Stimulated activated CD4-positive, alpha-beta T cell treated with anti-CD3 and anti-CD28 coated beads, Interleukin-4, amount 100 ng/mL, for 1 hour (primary cell): ENCODE data around the gene APOA1.
"Not testable (repeated sequence)": the region's sequence is repeated elsewhere in the genome, so short reads cannot be mapped to it uniquely, and the experiment has no call there.

ENCODE experiments used
- DNase-seq: peaks from one replicate; pipeline ENCODE4 v3.0.0-alpha.2; 2020

Gene APOA1

DNA sequence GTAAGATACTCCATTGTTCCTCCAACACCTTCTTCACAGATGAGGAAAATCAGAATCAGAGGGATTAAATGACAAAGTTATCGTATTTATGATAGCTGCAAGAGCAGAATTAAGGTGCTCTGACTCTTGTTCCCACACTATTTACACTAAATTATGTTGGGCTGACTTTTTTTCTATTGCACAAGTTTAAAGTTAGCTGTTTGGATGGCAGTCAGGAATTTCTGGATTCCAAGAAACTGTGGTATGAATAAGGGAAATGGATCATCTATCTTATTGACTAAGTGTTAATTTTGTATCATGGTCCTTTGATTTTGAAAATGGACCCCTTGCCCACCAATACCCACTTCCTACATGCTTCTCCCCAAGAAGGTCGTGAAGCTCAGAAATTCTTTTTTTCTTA is 19.9 kb upstream of the APOA1 start:
- DNase-seq: no peak

DNA sequence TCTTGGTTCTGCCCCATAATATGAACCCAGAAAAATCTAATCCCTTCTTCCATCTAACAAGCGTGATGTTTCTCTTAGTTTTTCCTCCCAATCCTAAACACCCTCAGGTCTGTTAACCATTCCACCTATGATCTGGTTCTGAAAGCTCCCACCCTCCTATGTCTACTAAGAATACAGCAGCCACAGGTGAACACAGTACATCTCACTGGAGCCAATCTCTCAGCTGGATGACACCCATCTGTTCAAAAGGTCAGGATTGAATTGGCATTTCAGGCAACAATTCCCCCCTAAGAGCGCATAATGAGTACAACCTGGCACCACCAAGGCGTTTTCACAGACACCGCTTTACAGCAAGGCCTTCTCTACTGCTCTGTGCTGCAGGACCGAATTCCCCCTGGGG is 19.0 kb upstream of the APOA1 start:
- no peak for DNase-seq

DNA sequence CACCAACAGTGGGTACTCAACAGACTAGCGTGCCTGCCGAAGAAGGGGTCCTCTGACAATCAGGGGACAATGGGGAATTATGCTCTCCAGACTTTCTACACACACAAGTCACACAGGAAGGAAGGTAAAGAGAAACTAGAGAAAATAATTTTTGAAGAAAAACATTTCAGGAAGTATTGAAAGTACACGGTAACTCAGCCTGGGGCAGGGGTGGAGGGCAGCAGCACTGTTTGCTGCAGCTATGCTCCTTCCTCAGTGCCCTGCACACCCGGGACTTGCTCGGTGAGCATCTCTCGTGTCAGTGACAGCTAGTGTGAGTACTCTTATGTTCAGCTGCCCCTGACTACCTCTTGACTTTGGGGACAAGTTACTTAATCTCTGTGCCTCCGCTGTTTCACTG is 18.0 kb upstream of the APOA1 start:
- DNase-seq: no peak

GRCh38 chr11:116853461-116854073 is 16.1 kb upstream of the APOA1 start:
- DNase-seq: peak; percentile 34

GRCh38 chr11:116852261-116853031 is 15.0 kb upstream of the APOA1 start:
- DNase-seq: no peak

DNA sequence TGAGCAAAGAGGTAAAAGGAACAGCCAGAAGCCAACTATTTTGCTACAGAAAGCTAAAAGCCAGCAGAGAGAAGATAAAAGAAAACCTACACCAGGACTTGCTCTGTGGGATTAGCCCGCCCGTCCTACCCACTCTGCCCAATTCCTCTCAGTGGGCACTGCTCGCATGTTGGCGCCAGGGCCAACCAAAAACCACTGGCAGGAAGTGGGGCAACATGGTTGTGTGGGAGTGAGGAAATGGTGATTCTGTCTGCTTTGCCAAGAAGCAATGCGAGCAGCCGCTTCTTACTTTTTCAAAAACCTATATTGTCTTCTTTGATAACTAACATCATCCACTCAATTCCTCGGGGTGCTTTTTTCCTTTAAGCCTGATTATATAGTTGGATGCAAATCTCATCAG is 14.2 kb upstream of the APOA1 start:
- peak; percentile 19 for DNase-seq

- no peak for DNase-seq
These were observed 12.1 kb upstream of the APOA1 start for GRCh38 chr11:116849486-116849885.

- no peak for DNase-seq
These were observed 11.6 kb upstream of the APOA1 start for GRCh38 chr11:116849060-116849459.

DNA sequence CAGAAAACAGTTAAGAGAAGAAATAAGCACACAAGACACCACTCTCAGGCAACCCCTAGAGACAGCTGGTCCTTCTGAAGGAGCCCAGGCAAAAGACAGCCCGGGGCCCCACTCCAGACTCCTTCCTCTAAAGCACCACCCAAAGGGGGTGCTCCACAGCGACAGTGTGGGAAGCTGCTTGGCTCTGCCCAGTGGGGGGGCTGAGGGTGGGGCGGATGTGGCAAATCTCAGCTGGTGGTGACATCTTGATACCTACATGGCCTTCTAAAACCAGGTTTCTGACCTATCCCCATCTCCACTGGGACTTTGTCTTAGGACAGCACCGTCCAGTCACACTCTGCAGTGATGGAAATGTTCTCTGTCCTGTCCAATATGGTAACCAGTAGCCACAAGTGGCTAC is 10.2 kb upstream of the APOA1 start:
- DNase-seq: no peak

GRCh38 chr11:116844722-116845121 is 7.3 kb upstream of the APOA1 start:
- no peak for DNase-seq

GRCh38 chr11:116843661-116844060 is 6.2 kb upstream of the APOA1 start:
- no peak for DNase-seq

DNA sequence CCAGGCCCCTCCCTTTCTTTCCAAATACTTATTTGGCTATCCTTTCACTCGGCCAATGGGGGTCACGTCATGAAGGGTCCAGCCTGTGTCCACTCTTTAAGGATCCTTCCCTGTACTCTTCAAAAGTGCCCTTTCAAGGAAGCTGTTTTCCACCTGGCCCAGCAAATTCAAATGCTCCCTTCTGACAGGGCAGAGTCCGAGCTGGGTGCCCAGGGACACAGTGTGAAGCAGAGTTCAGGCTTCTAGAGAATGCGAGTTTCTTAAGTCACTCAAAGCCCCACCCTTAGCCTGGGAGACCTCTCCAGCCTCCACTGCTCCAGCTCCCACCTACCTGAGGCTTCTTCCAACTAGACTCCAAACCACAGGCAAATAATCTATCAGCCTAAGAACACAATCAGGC is 5.5 kb upstream of the APOA1 start:
- no peak for DNase-seq

- DNase-seq: no peak
These were observed 4.7 kb upstream of the APOA1 start for GRCh38 chr11:116842117-116842516.

DNA sequence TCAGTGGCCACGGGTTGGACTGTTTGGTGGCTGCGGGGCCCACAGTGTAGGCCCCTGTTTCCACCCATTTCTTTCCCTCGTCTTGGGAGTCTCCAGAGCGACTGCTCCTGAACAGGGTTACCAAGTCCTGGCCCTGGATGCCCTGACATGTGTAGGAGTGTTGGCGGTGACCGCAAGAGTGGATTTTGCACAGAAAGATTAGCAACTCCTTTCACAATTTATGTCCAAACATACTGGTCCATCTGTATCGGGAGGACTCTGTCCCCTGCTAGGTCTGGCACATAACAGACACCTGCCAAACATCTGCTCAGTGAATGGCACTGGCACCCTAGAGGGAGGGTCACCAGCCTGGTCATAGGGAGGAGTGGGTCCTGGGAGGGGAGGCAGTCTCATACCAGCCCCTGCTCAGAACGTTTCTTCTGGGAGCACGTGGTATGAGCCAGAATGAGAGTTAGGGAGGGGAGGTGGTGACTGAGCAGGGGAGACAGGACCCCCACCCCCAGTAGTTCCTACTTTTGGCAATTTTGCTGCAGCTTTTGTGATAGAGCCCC is 3.4 kb upstream of the APOA1 start:
- no peak for DNase-seq

DNA sequence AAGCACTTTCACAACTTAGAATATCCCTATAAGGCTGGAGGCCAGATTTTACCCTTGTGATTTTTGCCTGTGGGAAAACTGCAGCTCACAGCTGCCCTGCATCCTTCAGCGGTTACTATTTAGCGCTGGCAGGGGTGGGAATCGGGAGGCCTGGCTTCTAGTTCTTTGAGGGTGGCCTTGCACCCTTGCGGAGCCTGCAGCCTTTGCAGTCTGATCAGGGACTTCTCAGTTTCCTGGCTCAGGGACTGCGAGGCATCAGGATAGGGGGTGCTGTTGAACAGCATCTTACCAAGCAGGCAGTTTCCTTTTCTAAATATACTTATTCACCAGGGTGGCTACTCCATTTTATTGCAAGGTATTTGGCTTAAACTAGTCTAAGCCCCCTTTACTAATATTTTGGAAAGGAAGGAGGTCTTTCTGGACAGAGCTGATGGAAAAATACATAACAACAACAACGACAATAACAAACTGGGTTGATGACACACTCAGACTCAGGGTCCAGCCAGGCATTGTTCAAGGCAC is 2.9 kb upstream of the APOA1 start:
- DNase-seq: no peak

DNA sequence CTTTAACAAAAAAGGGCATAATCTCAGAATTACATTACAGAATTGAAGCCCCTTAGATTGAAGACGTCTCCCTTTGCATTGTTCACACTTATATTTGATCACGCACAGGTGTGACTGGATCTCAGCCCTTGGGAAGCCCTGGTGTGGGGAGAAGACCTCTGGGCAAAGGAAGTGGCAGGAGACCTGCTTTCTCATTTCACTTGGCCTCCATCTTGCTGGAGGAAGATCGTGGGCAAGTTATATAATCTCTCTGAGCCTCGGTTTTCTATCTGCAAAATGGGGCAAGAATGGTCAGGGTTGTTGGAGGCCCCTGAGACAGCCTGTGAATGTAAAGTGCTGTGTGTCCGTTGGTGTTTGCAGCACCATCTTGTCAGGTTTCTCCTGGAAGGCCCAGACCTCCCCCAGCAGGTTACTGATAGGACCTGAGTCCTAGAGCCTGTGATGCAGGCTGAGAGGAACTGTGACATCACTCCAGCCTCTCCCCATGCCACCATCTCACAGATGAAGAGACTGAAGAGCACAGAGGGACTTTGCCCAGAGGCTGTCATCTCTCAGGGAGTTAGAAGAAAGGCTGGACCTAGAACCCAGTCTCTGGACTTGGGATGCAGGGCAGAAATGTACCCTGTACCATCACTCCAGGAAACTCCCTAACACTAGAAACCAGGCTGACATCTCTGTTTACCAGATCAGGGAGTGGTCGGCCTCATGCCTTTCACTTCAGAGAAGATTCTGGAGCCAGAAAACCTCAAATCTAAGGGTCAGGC is 1.1 kb upstream of the APOA1 start:
- no peak for DNase-seq

DNA sequence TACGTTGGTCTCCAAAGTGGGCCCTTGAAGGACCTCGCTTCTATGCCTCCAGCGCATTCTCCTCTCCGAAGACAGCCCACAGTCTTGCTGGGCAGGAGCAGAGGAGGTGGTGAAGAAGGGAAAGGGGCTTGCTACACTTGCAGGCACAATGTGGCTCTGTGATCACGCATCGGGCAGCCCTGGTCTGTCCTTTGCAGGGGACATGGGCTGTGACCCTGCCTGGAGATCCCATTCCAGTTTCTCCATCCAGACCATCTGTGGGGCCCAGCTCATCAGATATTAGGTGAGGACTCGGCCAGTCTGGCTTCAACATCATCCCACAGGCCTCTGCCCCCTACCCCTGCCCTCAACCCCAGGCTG is 810 bp downstream of the APOA1 start:
- DNase-seq: no peak

- peak; percentile 80 for DNase-seq
These were observed 1.4 kb downstream of the APOA1 start for GRCh38 chr11:116835791-116836631.

DNA sequence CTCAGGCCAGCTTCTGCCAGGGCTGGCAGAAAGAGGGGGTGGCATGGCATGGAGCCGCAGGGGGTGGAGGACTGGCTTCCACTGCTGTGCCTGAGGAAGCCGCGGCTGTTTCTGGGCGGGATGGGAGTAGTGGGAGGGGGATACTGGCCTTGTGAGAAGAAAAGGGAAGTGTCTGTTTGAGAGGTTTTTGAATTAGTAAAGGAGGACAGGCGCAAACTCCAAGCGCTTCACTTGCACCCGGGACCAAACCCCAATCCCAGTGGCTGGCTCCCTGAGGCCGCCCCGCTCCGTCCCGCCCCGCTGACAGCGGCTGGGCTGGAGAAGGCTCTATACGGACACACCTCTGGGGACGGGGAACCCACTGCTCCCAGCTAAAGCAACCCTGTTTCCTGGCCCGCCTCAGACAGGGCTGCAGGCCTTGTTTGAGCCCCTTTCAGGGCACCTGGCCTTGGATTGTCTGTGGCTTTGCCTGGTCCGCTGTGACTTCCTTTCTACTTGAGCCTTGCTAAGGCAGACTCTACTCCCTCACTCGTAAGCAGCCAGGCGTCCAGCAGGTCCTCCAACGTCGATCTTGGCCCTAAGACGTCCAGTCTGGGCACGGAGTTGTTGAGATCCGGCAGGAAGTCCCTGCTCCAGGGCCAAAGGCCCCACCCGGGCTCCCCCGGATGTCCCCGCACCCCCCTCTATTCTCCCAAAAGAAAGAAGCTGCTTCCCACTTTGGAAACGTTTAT is 2.2 kb downstream of the APOA1 start:
- no peak for DNase-seq

GRCh38 chr11:116834535-116835041 is 2.8 kb downstream of the APOA1 start:
- DNase-seq: not testable (repeated sequence)

- no peak for DNase-seq
These were observed 3.4 kb downstream of the APOA1 start for GRCh38 chr11:116833816-116834534.
